ENCODE results near the gene C15orf39.

GRCh38 chr15:75231836-75232235, 30.2 kb downstream of the C15orf39 start:
- TF ChIP-seq CTCF (IDR thresholded peaks at IDR 0.05 in 4 of 5, conservative IDR thresholded peaks at IDR 0.05 in 1 of 5) (no peak), POLR2A (IDR thresholded peaks at IDR 0.05) (no peak)
